Measurements from ENCODE around the gene TRPM6.

- no peak for TF ChIP-seq CTCF (conservative IDR thresholded peaks at IDR 0.05; ENCODE audit: low read length)
- no peak for TF ChIP-seq EZH2phosphoT487 (IDR thresholded peaks at IDR 0.05; ENCODE audit: borderline replicate concordance, low read depth, low read length)
These were observed 255 bp upstream of the TRPM6 start for GRCh38 chr9:74887981-74888370.

Measured in OCI-LY7 (cell line).